H9 (cell line): ENCODE results near the gene PLAAT1. TPM values are rescaled to one million over a fixed set of nuclear protein-coding genes. Genes with fewer than 3 reads are reported as not detected.

Experiments used
- DNase-seq: peaks from one replicate; pipeline ENCODE4 v3.0.0-alpha.2; 2017
- H2AFZ ChIP-seq: one replicate; pipeline ENCODE4 v1.6.1; 2013; ENCODE audit warnings: mild to moderate bottlenecking, low read length, control low read depth, moderate library complexity
- H2AK5ac ChIP-seq: 2 replicates; pipeline ENCODE4 v1.6.1; 2013; ENCODE audit warnings: low read length, control low read depth, mixed read lengths; ENCODE audit not compliant: insufficient read length
- H2BK120ac ChIP-seq: one replicate; pipeline ENCODE4 v1.6.1; 2013; ENCODE audit warnings: low read depth, mild to moderate bottlenecking, low read length, control low read depth, inconsistent platforms; ENCODE audit not compliant: poor library complexity, severe bottlenecking
- H2BK12ac ChIP-seq: 2 replicates; pipeline ENCODE4 v1.6.1; 2013; ENCODE audit warnings: low read length, control low read depth, mixed read lengths, low read depth; ENCODE audit not compliant: insufficient read length
- H2BK15ac ChIP-seq: 2 replicates; pipeline ENCODE4 v1.6.1; 2013; ENCODE audit warnings: low read depth, low read length, control low read depth
- H2BK20ac ChIP-seq: one replicate; pipeline ENCODE4 v1.6.1; 2013; ENCODE audit warnings: low read depth, mild to moderate bottlenecking, low read length, control low read depth, inconsistent platforms; ENCODE audit not compliant: poor library complexity, severe bottlenecking
- H2BK5ac ChIP-seq: 2 replicates; pipeline ENCODE4 v1.6.1; 2013; ENCODE audit warnings: low read length, control low read depth, mixed read lengths; ENCODE audit not compliant: insufficient read length
- H3K14ac ChIP-seq: 2 replicates; pipeline ENCODE4 v1.6.1; 2013; ENCODE audit warnings: low read length, control low read depth; ENCODE audit not compliant: insufficient read depth
- H3K18ac ChIP-seq: 2 replicates; pipeline ENCODE4 v1.6.1; 2013; ENCODE audit warnings: low read depth, mild to moderate bottlenecking, mixed read lengths, low read length, control low read depth; ENCODE audit not compliant: insufficient read length
- H3K23ac ChIP-seq: 2 replicates; pipeline ENCODE4 v1.6.1; 2013; ENCODE audit warnings: low read length, control low read depth, mixed read lengths, low read depth; ENCODE audit not compliant: insufficient read length
- H3K23me2 ChIP-seq: 2 replicates; pipeline ENCODE4 v1.6.1; 2013; ENCODE audit warnings: low read depth, mild to moderate bottlenecking, mixed read lengths, low read length, control low read depth; ENCODE audit not compliant: insufficient read length, poor library complexity, severe bottlenecking
- H3K27ac ChIP-seq: 2 replicates; pipeline ENCODE4 v1.5.1; 2013; ENCODE audit warnings: low read length, control low read depth, mixed read lengths, low read depth; ENCODE audit not compliant: insufficient read length
- H3K27me3 ChIP-seq: 2 replicates; pipeline ENCODE4 v1.6.1; 2013; ENCODE audit warnings: low read length, control low read depth, inconsistent platforms; ENCODE audit not compliant: insufficient read depth
- H3K4ac ChIP-seq: 2 replicates; pipeline ENCODE4 v1.6.1; 2013; ENCODE audit warnings: low read depth, mild to moderate bottlenecking, control low read depth, inconsistent platforms, low read length, moderate library complexity
- H3K4me1 ChIP-seq: 2 replicates; pipeline ENCODE4 v1.6.1; 2013; ENCODE audit warnings: low read length, control low read depth, inconsistent platforms; ENCODE audit not compliant: insufficient read depth
- H3K4me2 ChIP-seq: 2 replicates; pipeline ENCODE4 v1.6.1; 2013; ENCODE audit warnings: low read length, control low read depth, mixed read lengths; ENCODE audit not compliant: insufficient read length, insufficient read depth
- H3K56ac ChIP-seq: 2 replicates; pipeline ENCODE4 v1.6.1; 2013; ENCODE audit warnings: low read depth, mild to moderate bottlenecking, mixed read lengths, low read length, control low read depth; ENCODE audit not compliant: insufficient read length
- H3K79me1 ChIP-seq: 2 replicates; pipeline ENCODE4 v1.6.1; 2013; ENCODE audit warnings: low read depth, mild to moderate bottlenecking, moderate library complexity, low read length, control low read depth, inconsistent platforms; ENCODE audit not compliant: insufficient read depth, poor library complexity, severe bottlenecking
- H3K79me2 ChIP-seq: 2 replicates; pipeline ENCODE4 v1.6.1; 2013; ENCODE audit warnings: low read length, control low read depth, inconsistent platforms; ENCODE audit not compliant: insufficient read depth
- H3K9ac ChIP-seq: 2 replicates; pipeline ENCODE4 v1.6.1; 2013; ENCODE audit warnings: low read length, control low read depth, mixed read lengths; ENCODE audit not compliant: insufficient read length; ENCODE audit errors: extremely low read depth
- H3K9me3 ChIP-seq: one replicate; pipeline ENCODE4 v1.6.1; 2013; ENCODE audit warnings: low read depth, low read length, inconsistent platforms; ENCODE audit not compliant: control insufficient read depth
- H3T11ph ChIP-seq: one replicate; pipeline ENCODE4 v1.6.1; 2013; ENCODE audit warnings: mild to moderate bottlenecking, low read length, control low read depth, inconsistent platforms
- H4K20me1 ChIP-seq: one replicate; pipeline ENCODE4 v1.6.1; 2013; ENCODE audit not compliant: control insufficient read depth, insufficient read length, insufficient read depth
- H4K5ac ChIP-seq: 2 replicates; pipeline ENCODE4 v1.6.1; 2013; ENCODE audit warnings: low read depth, mild to moderate bottlenecking, mixed read lengths, low read length, control low read depth; ENCODE audit not compliant: insufficient read length
- H4K8ac ChIP-seq: replicated peaks from 2 replicates; pipeline ENCODE4 v1.6.1; 2013; ENCODE audit warnings: low read length, control low read depth, mixed read lengths, low read depth; ENCODE audit not compliant: insufficient read length
- H4K91ac ChIP-seq: 2 replicates; pipeline ENCODE4 v1.6.1; 2013; ENCODE audit warnings: low read depth, mild to moderate bottlenecking, moderate library complexity, mixed read lengths, low read length, control low read depth; ENCODE audit not compliant: insufficient read length
- H3K27ac Mint-ChIP-seq, 3 experiments: 2 replicates in 2 of 3; 3 replicates in 1 of 3; pipeline ENCODE4 v1.8.0; 2020 to 2021; ENCODE audit warnings: mixed read lengths in 3 of 3, mild to moderate bottlenecking in 1 of 3, moderate library complexity in 1 of 3
- H3K27me3 Mint-ChIP-seq: 2 replicates; pipeline ENCODE4 v1.8.0; 2021; ENCODE audit warnings: low read depth, mild to moderate bottlenecking, moderate library complexity, mixed read lengths
- H3K36me3 Mint-ChIP-seq, 3 experiments: 2 replicates in 2 of 3; 3 replicates in 1 of 3; pipeline ENCODE4 v1.8.0; 2020 to 2021; ENCODE audit warnings: low read depth in 3 of 3, mixed read lengths in 3 of 3; ENCODE audit not compliant: insufficient read depth in 1 of 3
- H3K4me1 Mint-ChIP-seq, 2 experiments: 2 replicates each; pipeline ENCODE4 v1.8.0; 2020; ENCODE audit warnings: mixed read lengths in 2 of 2
- H3K4me3 Mint-ChIP-seq, 2 experiments: 2 replicates in 1 of 2; 3 replicates in 1 of 2; pipeline ENCODE4 v1.8.0; 2020 to 2021; ENCODE audit warnings: mild to moderate bottlenecking in 2 of 2, mixed read lengths in 2 of 2, moderate library complexity in 1 of 2
- H3K9me3 Mint-ChIP-seq, 2 experiments: 2 replicates in 1 of 2; 3 replicates in 1 of 2; pipeline ENCODE4 v1.8.0; 2020; ENCODE audit warnings: mild to moderate bottlenecking in 2 of 2, mixed read lengths in 2 of 2, moderate library complexity in 1 of 2
- CTCF ChIP-seq: fragments of 200-600 bp; sonication (generic); conservative IDR thresholded peaks from 3 replicates; pipeline ENCODE4 v1.8.0; 2021; ENCODE audit warnings: antibody characterized with exemption, mild to moderate bottlenecking
- WGBS: extraction: QIAGEN DNeasy Blood & Tissue Kit; methylation state at CpG from one replicate; pipeline ENCODE4 v1.1.7; 2013; ENCODE audit warnings: missing lambda C conversion rate, low lambda C conversion rate, mixed read lengths; ENCODE audit not compliant: insufficient read length; ENCODE audit errors: extremely low coverage; 5-methylcytosine and 5-hydroxymethylcytosine counted together
- total RNA-seq: library from RNA; stranded (reverse); gene quantifications from 2 replicates; pipeline ENCODE4 v1.2.1, GENCODE V29; 2021

PLAAT1 gene
- total RNA-seq, 1 experiment from 2014 or later = 4.4 TPM

- no peak overlapping the region for H3K18ac ChIP-seq
- peaks cover 12 to 14% (median 14%) of the 10 kb centered on the region in 3 experiments for H3K36me3 Mint-ChIP-seq
Measured at GRCh38 chr3:193243571-193243970, 2.5 kb downstream of the PLAAT1 start.

More at GRCh38 chr3:193243571-193243970, 2.5 kb downstream of the PLAAT1 start:
- Histone ChIP-seq H4K91ac (no peak overlapping the region), H4K20me1 (no peaks in the 10 kb centered on the region), H4K5ac (no peak overlapping the region), H3K9me3 (no peaks in the 10 kb centered on the region), H3K56ac (no peak overlapping the region), H3K4me2 (no peak overlapping the region), H3K4ac (no peak overlapping the region), H3K79me1 (peaks cover 3% of the 10 kb centered on the region), H4K8ac (no peak overlapping the region), H3K79me2 (no peaks in the 10 kb centered on the region), H3K23ac (no peak overlapping the region), H2BK120ac (no peak overlapping the region), H2BK12ac (no peak overlapping the region), H2AFZ (no peak overlapping the region), H3K9ac (no peak overlapping the region), H3K27me3 (no peaks in the 10 kb centered on the region), H3K23me2 (peaks cover 10% of the 10 kb centered on the region), H3K4me1 (peaks cover 2% of the 10 kb centered on the region; the same call in 1 of the 2 replicates), H2BK15ac (no peak overlapping the region), H2AK5ac (no peak overlapping the region), H3T11ph (no peak overlapping the region), H2BK5ac (no peak overlapping the region), H2BK20ac (no peak overlapping the region), H3K14ac (no peak overlapping the region), H3K27ac (no peak overlapping the region)
- peaks cover 16 to 17% of the 10 kb centered on the region in 2 experiments for H3K9me3 Mint-ChIP-seq
- no peak for TF ChIP-seq CTCF
- DNase-seq = no peak
- WGBS = no CpG with 5 or more reads among the region's 3 CpGs
- H3K4me1 Mint-ChIP-seq = peaks cover 16 to 20% of the 10 kb centered on the region in 2 experiments
- H3K27me3 Mint-ChIP-seq = peaks cover 18% of the 10 kb centered on the region
- H3K4me3 Mint-ChIP-seq = no peak overlapping the region; a peak in 1 of 5 replicates
- H3K27ac Mint-ChIP-seq = no peak overlapping the region
